RWPE2 (cell line): ENCODE data around the gene TRAPPC2L.

Experiments
- ATAC-seq: fragments of 200-7000 bp; cut with Tn5 transposase; 3 replicates; pipeline ENCODE4 v1.9.1; 2021; ENCODE audit warnings: low read depth
- DNase-seq: peaks from one replicate; pipeline ENCODE4 v3.0.0-alpha.2; 2020; ENCODE audit warnings: low spot score
- H3K27ac ChIP-seq: fragments of 450-650 bp; 2 replicates; pipeline ENCODE4 v1.5.1; 2017; ENCODE audit warnings: mild to moderate bottlenecking; ENCODE audit not compliant: poor library complexity, severe bottlenecking
- H3K27me3 ChIP-seq: fragments of 250-450 bp; sonication (Bioruptor Pico); 2 replicates; pipeline ENCODE4 v1.5.1; 2021; ENCODE audit warnings: mild to moderate bottlenecking, moderate library complexity; ENCODE audit not compliant: insufficient read depth, poor library complexity, severe bottlenecking
- H3K36me3 ChIP-seq: fragments of 250-450 bp; sonication (Bioruptor Pico); 2 replicates; pipeline ENCODE4 v1.5.1; 2020; ENCODE audit warnings: low read depth, mild to moderate bottlenecking, moderate library complexity
- H3K4me1 ChIP-seq: fragments of 250-450 bp; sonication (Bioruptor Pico); 2 replicates; pipeline ENCODE4 v1.5.1; 2021; ENCODE audit warnings: mild to moderate bottlenecking, moderate library complexity; ENCODE audit not compliant: insufficient read depth, poor library complexity, severe bottlenecking
- H3K4me3 ChIP-seq: fragments of 250-450 bp; sonication (Bioruptor Pico); 2 replicates; pipeline ENCODE4 v1.5.1; 2021; ENCODE audit warnings: mild to moderate bottlenecking, moderate library complexity; ENCODE audit not compliant: severe bottlenecking
- H3K9me3 ChIP-seq: fragments of 250-450 bp; sonication (Bioruptor Pico); 2 replicates; pipeline ENCODE4 v1.5.1; 2021; ENCODE audit warnings: mild to moderate bottlenecking, moderate library complexity; ENCODE audit not compliant: severe bottlenecking
- CTCF ChIP-seq: fragments of 450-650 bp; IDR thresholded peaks from one replicate; pipeline ENCODE4 v1.5.1; 2017; ENCODE audit warnings: mild to moderate bottlenecking, moderate library complexity; ENCODE audit not compliant: poor library complexity, severe bottlenecking

TRAPPC2L gene

GRCh38 chr16:88828711-88829110 is 28.2 kb upstream of the TRAPPC2L start:
- Histone ChIP-seq H3K27me3 (no peaks in the 10 kb centered on the region), H3K27ac (no peak overlapping the region), H3K36me3 (no peaks in the 10 kb centered on the region), H3K9me3 (no peaks in the 10 kb centered on the region), H3K4me3 (no peak overlapping the region), H3K4me1 (peaks cover 6% of the 10 kb centered on the region)
- no peak for ATAC-seq
- no peak for TF ChIP-seq CTCF
- no peak for DNase-seq

GRCh38 chr16:88830258-88830657 is 26.7 kb upstream of the TRAPPC2L start:
- Histone ChIP-seq H3K4me3 (no peak overlapping the region), H3K4me1 (peaks cover 6% of the 10 kb centered on the region), H3K9me3 (no peaks in the 10 kb centered on the region), H3K36me3 (no peaks in the 10 kb centered on the region; the same call in 1 of the 2 replicates), H3K27me3 (no peaks in the 10 kb centered on the region), H3K27ac (no peak overlapping the region)
- DNase-seq: no peak
- ATAC-seq: no peak
- no peak for TF ChIP-seq CTCF

GRCh38 chr16:88830783-88831182 is 26.1 kb upstream of the TRAPPC2L start:
- Histone ChIP-seq H3K36me3 (no peaks in the 10 kb centered on the region; the same call in 1 of the 2 replicates), H3K27ac (no peak overlapping the region), H3K27me3 (no peaks in the 10 kb centered on the region), H3K4me1 (peaks cover 6% of the 10 kb centered on the region), H3K4me3 (no peak overlapping the region), H3K9me3 (no peaks in the 10 kb centered on the region)
- TF ChIP-seq CTCF: no peak
- DNase-seq: no peak
- no peak for ATAC-seq

GRCh38 chr16:88831838-88832237 is 25.1 kb upstream of the TRAPPC2L start:
- DNase-seq (no peak), ATAC-seq (peak; percentile 85)
- Histone ChIP-seq H3K27me3 (no peaks in the 10 kb centered on the region), H3K4me1 (peaks cover 6% of the 10 kb centered on the region), H3K4me3 (no peak overlapping the region), H3K36me3 (no peaks in the 10 kb centered on the region; the same call in 1 of the 2 replicates), H3K27ac (no peak overlapping the region), H3K9me3 (no peaks in the 10 kb centered on the region)
- peak; percentile 23 for TF ChIP-seq CTCF

GRCh38 chr16:88833086-88833485 is 23.8 kb upstream of the TRAPPC2L start:
- no peak for TF ChIP-seq CTCF
- Histone ChIP-seq H3K4me1 (peaks cover 6% of the 10 kb centered on the region), H3K9me3 (no peaks in the 10 kb centered on the region), H3K4me3 (no peak overlapping the region), H3K27me3 (no peaks in the 10 kb centered on the region), H3K27ac (no peak overlapping the region), H3K36me3 (no peaks in the 10 kb centered on the region; the same call in 1 of the 2 replicates)
- DNase-seq (no peak), ATAC-seq (no peak)
